Thyroid gland (tissue), 4 donors: ENCODE data around the gene CDH26.

ENCODE experiments used
- CTCF ChIP-seq, 6 experiments: fragments of 200-600 bp in 3 of 6; fragments of 450-650 bp in 3 of 6; sonication (generic) in 3 of 6; IDR thresholded peaks; one replicate each; pipeline ENCODE4 v1.5.1; 2016 to 2019; ENCODE audit warnings: antibody characterized with exemption in 6 of 6, mild to moderate bottlenecking in 2 of 6, inconsistent platforms in 1 of 6, moderate library complexity in 1 of 6
- POLR2A ChIP-seq, 2 donors: fragments of 450-650 bp; IDR thresholded peaks; one replicate each; pipeline ENCODE4 v1.6.1; 2017; ENCODE audit warnings: antibody characterized with exemption in 2 of 2, mild to moderate bottlenecking in 2 of 2, moderate library complexity in 1 of 2

- TF ChIP-seq CTCF (IDR thresholded peaks at IDR 0.05) = no peak
- TF ChIP-seq POLR2A (IDR thresholded peaks at IDR 0.05) = no peak
These were observed 48.0 kb downstream of the CDH26 start for GRCh38 chr20:60006261-60006660.
